GM19099 (cell line): ENCODE measurements around the gene PPP2R2B.

Experiments
- POLR2A ChIP-seq: IDR thresholded peaks from 3 replicates; pipeline ENCODE4 v1.6.1; 2011; ENCODE audit warnings: low read depth; ENCODE audit not compliant: insufficient read length; ENCODE audit errors: extremely low read depth

The PPP2R2B gene

GRCh38 chr5:146756546-146756945 is 122.0 kb downstream of the PPP2R2B start:
- no peak for TF ChIP-seq POLR2A

GRCh38 chr5:146755793-146756192 is 122.8 kb downstream of the PPP2R2B start:
- TF ChIP-seq POLR2A, result no peak

- no peak for TF ChIP-seq POLR2A
Measured at GRCh38 chr5:146754621-146755020, 123.9 kb downstream of the PPP2R2B start.

GRCh38 chr5:146753641-146754040 is 124.9 kb downstream of the PPP2R2B start:
- no peak for TF ChIP-seq POLR2A

- no peak for TF ChIP-seq POLR2A
Measured at GRCh38 chr5:146751781-146752401, 126.7 kb downstream of the PPP2R2B start.

GRCh38 chr5:146751054-146751453 is 127.5 kb downstream of the PPP2R2B start:
- TF ChIP-seq POLR2A, result no peak

GRCh38 chr5:146748533-146748932 is 130.0 kb downstream of the PPP2R2B start:
- TF ChIP-seq POLR2A, result no peak

- TF ChIP-seq POLR2A, result no peak
Measured at GRCh38 chr5:146745931-146746577, 132.5 kb downstream of the PPP2R2B start.

GRCh38 chr5:146744068-146744745 is 134.3 kb downstream of the PPP2R2B start:
- TF ChIP-seq POLR2A, result no peak

GRCh38 chr5:146734936-146735577 is 143.5 kb downstream of the PPP2R2B start:
- TF ChIP-seq POLR2A, result no peak

- TF ChIP-seq POLR2A, result no peak
Measured at GRCh38 chr5:146732962-146733361, 145.6 kb downstream of the PPP2R2B start.

GRCh38 chr5:146731909-146732659 is 146.5 kb downstream of the PPP2R2B start:
- TF ChIP-seq POLR2A, result no peak

GRCh38 chr5:146726891-146727290 is 151.7 kb downstream of the PPP2R2B start:
- no peak for TF ChIP-seq POLR2A

- TF ChIP-seq POLR2A, result no peak
Measured at GRCh38 chr5:146726020-146726419, 152.5 kb downstream of the PPP2R2B start.

GRCh38 chr5:146725025-146725424 is 153.5 kb downstream of the PPP2R2B start:
- TF ChIP-seq POLR2A, result no peak

- TF ChIP-seq POLR2A, result no peak
Measured at GRCh38 chr5:146722361-146722779, 156.2 kb downstream of the PPP2R2B start.
